Stimulated activated CD8-positive, alpha-beta memory T cell treated with anti-CD3 and anti-CD28 coated beads, Interleukin-15, amount 100 ng/mL, for 24 hours (primary cell): Measurements from ENCODE around the gene UTP11.

Experiments
- DNase-seq: peaks from one replicate; pipeline ENCODE4 v3.0.0-alpha.2; 2020; ENCODE audit warnings: low read depth

The UTP11 gene

DNA sequence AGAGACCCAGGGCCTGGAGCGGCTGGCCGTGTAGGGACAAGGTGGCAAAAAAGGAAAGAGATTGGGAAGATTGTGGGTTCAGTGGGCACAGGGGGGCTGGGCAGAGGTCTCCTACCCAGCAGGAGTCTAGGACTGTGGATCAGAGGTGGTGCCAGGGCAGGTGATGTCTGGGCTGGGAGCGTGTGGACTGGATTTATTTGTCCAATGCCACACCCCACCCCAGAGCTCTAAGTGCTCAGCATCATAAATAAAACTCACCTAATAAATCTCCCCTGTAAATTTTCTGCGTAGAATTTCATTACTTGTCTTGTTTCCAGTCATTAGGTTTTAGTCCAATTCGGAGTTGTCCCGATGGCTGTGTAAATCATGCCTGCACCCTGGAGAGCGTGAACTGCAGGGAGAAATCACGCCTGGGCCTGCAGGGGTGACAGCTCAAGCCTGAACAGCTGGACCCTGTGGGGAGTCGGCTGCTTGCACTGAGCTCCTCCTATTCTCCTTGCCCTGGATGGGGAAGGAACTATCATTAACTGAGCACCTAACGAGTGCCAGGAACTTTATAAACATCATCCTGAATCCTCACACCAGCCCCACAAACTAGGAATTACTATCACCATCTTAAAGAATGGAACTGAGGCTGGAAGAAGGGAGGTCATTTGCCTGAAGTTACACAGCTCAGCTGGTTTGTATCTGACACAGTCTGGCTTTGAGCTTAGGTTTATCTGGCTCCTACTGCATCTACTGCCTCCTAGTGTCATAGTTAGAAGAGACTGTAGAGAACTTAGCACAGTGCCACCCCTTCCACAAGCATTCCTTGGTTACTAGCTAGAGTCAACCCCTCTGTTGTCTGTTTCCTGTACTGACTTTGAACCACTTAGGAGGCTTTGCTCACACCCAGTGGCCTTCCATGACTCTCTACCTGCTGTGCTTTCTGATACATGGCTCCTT is 59.0 kb downstream of the UTP11 start:
- no peak for DNase-seq

DNA sequence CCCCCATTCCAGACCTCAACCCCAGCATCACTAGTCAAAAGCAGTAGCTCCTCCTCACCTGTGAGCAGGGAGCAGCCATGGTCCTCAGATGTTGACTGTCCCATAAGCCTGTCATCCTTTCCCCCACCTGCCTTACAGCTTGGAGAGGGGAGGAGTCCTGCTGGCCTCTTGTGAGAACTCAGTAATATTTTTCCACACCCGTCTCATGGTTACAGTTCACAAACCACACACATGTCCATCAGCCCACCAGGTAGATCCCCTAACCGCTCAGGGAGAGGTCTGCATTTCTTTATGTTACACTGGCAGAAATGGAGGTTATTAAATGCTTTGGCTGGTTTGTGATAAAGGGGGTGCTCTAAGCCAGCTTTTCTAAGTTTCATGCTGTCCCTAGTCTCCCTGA is 60.3 kb downstream of the UTP11 start:
- no peak for DNase-seq

DNA sequence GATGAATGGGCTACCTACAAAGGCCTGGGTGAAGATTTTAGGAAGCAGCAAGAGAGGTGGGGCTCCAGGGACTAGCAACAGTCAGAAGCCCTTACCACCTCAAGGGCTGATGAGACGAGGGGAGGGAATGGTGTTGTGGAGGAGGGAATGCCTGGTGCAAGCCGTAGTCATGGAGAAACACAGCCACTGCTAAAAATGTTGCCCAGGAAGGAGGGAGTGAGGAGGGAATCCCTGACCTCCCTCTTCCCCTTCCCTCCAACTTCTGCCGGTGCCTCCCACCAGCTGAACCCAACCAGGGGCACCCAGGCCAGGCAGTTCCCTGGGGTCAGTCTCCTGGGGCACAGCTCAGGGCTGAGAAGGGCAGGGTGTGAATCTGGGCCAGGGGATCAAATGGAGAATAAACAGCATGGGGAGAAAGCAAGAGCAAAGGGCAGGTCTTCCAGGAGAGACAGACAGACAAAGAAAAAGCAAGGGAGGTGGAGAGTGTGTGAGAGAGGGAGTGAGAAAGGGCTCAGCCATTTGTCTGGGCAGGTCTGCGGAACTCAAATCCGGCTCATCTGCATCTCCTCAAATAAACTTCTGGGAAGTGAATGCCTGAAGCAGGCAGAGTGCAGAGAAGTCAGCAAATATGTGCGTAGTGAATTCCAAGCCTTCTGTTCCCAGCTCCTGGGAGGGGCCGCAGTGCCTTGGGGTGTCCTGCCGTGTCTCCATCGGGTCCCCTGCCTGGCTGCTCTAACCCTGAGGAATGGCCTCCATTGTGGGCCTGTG is 61.2 kb downstream of the UTP11 start:
- no peak for DNase-seq

- no peak for DNase-seq
These were observed 61.8 kb downstream of the UTP11 start for GRCh38 chr1:38074302-38074677.
